HAP-1 (cell line): ENCODE data around the gene AGPAT3.

Experiments
- DNase-seq, 2 experiments: peaks; one replicate each; pipeline ENCODE4 v3.0.0-alpha.2; 2016 to 2020; ENCODE audit warnings: low spot score in 2 of 2
- H3K27me3 ChIP-seq: fragments of 250-450 bp; sonication (Bioruptor Pico); 2 replicates; pipeline ENCODE4 v1.5.1; 2020; ENCODE audit warnings: low read depth, mild to moderate bottlenecking, moderate library complexity
- H3K36me3 ChIP-seq: fragments of 250-450 bp; sonication (Bioruptor Pico); replicated peaks from 2 replicates; pipeline ENCODE4 v1.5.1; 2020; ENCODE audit warnings: mild to moderate bottlenecking
- H3K4me1 ChIP-seq: fragments of 250-450 bp; sonication (Bioruptor Pico); 2 replicates; pipeline ENCODE4 v1.5.1; 2020; ENCODE audit warnings: mild to moderate bottlenecking
- H3K4me3 ChIP-seq: fragments of 250-450 bp; sonication (Bioruptor Pico); 2 replicates; pipeline ENCODE4 v1.5.1; 2020; ENCODE audit warnings: mild to moderate bottlenecking, moderate library complexity
- H3K9me3 ChIP-seq: fragments of 250-450 bp; sonication (Bioruptor Pico); 2 replicates; pipeline ENCODE4 v1.5.1; 2020; ENCODE audit warnings: mild to moderate bottlenecking, moderate library complexity
- in situ Hi-C: fragments of 300-500 bp; cut with MboI; formaldehyde crosslinking; loops from 3 replicates; pipeline ENCODE4 v1.14.3; 2020; ENCODE audit warnings: low sequenced_read_pairs, inconsistent platforms, mixed read lengths

Gene AGPAT3

DNA sequence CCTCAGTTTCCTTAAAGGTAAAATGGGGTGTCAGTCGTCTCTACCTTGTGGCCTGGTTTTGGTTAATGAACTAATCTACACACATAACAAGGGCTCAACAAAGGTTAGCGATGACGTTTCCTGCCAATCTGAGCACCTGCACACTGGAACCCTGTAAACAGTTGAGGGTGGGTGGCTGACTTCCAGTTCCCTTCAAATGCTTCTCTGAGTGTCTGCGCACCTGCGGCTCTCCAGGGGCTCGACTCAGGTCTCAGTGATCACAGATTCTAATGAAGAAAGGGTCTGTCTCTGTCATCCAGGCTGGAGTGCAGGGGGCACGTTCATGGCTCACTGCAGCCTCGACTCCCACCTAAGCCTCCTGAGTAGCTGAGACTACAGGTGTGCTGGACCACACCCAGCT lies 3.3 kb upstream of the AGPAT3 start:
- H3K4me1 ChIP-seq, result peaks cover 4% of the 10 kb centered on the region; the same call in 1 of the 2 replicates
- H3K27me3 ChIP-seq, result no peaks in the 10 kb centered on the region
- in situ Hi-C loops, result no loop called here
- no peaks in the 10 kb centered on the region for H3K9me3 ChIP-seq
- H3K4me3 ChIP-seq, result no peak overlapping the region
- 0 out of 2 replicates have a peak, but pooled peaks cover 2% of the 10 kb centered on the region for H3K36me3 ChIP-seq
- DNase-seq, result no peak

DNA sequence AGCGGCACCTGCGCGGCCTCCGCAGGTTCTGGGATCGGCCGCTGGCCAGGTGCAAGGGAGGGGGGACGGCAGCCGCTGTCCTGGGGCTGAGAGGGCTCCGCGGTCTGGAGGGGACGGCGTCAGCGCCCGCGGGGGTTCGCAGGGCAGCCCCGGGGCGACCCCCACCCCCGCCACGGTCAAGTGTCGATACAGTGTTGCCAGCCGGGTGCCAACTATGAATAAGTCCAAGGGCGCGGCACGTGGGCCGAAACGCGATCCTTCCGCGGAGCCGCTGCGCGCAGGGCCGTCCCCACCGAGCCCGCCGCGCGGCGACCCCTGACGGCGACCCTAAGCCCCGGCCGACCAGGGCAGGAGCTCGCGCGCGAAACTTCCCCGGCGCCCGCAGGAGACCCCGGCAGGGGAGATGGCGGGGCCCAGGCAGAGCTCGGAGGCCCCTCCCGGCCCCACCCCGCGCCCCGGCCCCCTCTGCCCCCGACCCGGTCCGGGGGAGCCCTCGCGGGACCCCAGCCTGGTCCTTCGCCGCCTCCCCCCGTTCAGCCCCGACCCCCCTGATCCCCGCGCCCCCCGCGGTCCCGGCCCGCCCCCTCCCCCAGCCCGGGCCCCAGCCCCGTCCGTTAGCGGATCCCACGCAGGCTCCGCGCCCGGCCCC lies 586 bp upstream of the AGPAT3 start:
- Histone ChIP-seq H3K4me3 (peak overlapping the region; percentile 34), H3K4me1 (peaks cover 5% of the 10 kb centered on the region; the same call in 1 of the 2 replicates), H3K36me3 (peaks cover 2% of the 10 kb centered on the region), H3K27me3 (no peaks in the 10 kb centered on the region), H3K9me3 (no peaks in the 10 kb centered on the region)
- in situ Hi-C loops, result no loop called here
- peak in 1 of 2 experiments; percentile 52 for DNase-seq

DNA sequence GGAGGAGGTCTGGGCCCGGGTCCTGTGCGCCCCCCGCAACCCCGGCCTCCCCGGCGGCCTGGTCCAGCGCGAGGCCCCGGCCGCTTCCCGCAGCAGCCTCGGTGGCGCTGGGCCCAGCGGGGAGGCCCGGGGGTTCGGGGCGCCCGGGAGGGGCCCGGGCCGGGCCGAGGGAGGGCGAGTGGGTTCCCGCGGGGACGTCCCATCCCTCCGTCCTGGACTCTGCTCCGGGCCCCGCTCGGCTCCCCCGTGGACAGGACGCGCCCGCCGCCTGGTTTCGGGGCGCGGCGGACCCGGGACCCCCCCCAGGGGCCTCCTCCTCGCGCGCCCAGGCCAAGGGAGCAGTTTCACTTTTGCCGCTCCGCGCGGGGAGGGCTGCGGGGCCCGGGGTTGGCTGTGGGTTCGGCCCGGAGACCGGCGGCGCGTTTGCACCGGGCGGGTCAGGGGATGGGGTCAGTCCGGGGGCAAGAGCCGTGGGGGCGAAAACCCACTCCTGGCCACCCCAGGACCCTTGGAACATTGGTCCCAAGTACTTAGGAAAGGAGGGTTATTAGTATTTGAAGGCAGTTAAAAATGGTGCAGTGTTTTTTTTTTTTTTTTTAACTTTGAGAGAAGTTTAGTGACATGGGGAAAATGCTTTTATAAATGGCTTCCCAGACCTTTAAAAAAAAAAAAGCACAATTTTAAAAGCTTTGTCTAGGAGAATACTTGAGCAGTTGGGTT lies 677 bp downstream of the AGPAT3 start:
- Histone ChIP-seq H3K4me3 (peak overlapping the region; percentile 43), H3K27me3 (no peaks in the 10 kb centered on the region), H3K9me3 (no peaks in the 10 kb centered on the region), H3K4me1 (peaks cover 5% of the 10 kb centered on the region; the same call in 1 of the 2 replicates), H3K36me3 (peaks cover 2% of the 10 kb centered on the region)
- DNase-seq, result peak in 1 of 2 experiments; percentile 42
- in situ Hi-C loops, result no loop called here

DNA sequence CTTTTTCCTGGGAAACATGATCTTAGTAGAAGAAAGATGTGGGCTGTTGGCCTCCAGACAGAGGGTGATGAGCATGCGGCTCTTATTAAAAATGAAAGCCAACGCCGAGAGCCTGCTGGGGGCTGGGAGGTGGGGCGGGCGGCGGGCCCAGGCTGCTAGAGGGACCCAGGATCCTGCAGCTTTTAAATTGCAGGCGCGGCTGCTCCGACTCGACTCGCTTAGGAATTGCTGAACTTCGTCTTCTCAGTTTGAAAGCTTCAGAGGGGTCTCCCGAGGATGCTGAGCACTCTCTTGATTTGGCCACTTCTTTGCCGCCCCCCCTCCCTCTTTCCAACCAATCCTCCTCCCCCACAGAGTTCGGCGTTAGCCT lies 1.2 kb downstream of the AGPAT3 start:
- in situ Hi-C loops, result no loop called here
- H3K4me1 ChIP-seq, result peaks cover 5% of the 10 kb centered on the region; the same call in 1 of the 2 replicates
- DNase-seq, result peak; percentile 39 to 65
- H3K27me3 ChIP-seq, result no peaks in the 10 kb centered on the region
- no peaks in the 10 kb centered on the region for H3K9me3 ChIP-seq
- H3K36me3 ChIP-seq, result peaks cover 6% of the 10 kb centered on the region
- H3K4me3 ChIP-seq, result peak overlapping the region; percentile 43

DNA sequence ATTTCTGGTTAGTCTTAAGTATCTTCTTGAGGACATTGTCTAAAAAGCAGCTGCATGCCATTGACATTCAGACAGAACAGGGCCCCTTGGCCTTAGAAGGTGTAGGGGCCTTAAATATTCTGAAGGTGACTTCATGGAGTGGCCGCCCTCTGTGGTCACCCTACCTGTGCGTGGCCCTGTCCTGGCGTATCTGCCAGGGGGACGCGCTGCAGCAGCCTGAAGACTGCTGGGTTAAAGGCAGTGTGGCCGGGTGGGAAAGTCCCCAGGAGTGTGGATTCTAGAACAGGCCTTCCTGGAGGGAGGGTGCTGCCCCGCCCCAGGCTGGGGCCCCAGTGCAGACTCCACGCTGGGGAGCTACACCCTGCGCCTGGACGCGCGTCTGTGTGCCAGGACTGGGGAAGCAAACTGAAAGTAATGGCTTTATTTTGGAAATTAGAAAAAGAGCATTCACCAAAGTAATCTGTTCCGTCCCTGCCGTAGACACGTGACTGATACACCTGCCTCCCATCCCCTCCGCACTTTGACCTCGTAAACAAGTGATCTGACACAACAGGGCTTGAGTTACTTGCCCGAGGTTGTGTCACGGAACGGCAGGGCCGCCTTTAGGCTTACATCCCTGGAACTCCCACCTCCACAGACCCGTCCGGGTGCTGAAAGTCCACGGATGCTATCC lies 1.8 kb downstream of the AGPAT3 start:
- Histone ChIP-seq H3K4me3 (peak overlapping the region; percentile 43), H3K9me3 (no peaks in the 10 kb centered on the region), H3K36me3 (peaks cover 6% of the 10 kb centered on the region), H3K4me1 (peaks cover 5% of the 10 kb centered on the region; the same call in 1 of the 2 replicates), H3K27me3 (no peaks in the 10 kb centered on the region)
- in situ Hi-C loops, result no loop called here
- DNase-seq, result no peak

DNA sequence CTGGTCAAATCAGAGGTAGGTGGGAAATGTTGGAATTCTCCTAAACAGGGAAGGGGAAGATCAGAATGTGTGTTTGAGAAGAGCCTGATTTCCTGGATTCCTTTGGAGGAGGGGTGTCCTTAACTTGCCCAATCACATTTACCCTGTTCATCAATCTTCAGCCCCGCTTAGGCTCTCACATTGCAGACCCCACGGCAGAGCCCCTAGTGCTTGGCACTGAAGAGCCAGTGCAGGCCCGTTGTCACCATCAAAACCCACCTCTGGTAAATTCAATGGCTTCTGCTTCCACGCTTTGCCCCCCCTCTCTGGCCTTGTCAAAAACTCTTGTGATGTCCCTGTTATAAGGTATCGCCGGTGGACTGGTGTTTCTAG lies 2.3 kb downstream of the AGPAT3 start:
- DNase-seq, result no peak
- H3K9me3 ChIP-seq, result no peaks in the 10 kb centered on the region
- peaks cover 6% of the 10 kb centered on the region for H3K36me3 ChIP-seq
- in situ Hi-C loops, result no loop called here
- no peaks in the 10 kb centered on the region for H3K27me3 ChIP-seq
- peaks cover 5% of the 10 kb centered on the region; the same call in 1 of the 2 replicates for H3K4me1 ChIP-seq
- no peak overlapping the region for H3K4me3 ChIP-seq

DNA sequence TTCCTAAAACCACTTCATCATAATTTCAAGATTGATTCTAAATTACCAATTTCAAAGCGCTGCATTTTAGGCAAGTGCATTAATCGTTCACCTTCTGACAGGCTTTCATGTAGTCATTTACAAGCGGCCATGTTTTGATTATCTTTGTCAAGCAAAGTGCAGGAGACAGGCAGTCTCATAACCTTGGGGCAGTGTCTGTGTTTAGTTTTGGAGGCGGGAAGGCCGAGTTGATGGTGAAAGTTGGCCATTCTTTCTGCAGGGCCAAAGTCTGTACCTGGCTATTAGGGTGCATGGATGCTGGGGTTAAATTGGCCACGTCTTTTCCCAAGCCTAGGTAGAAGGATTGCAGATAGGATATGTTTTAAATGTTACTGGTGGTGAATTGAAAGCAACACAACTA lies 2.9 kb downstream of the AGPAT3 start:
- Histone ChIP-seq H3K4me3 (no peak overlapping the region), H3K36me3 (peaks cover 6% of the 10 kb centered on the region), H3K4me1 (peaks cover 5% of the 10 kb centered on the region; the same call in 1 of the 2 replicates), H3K27me3 (no peaks in the 10 kb centered on the region), H3K9me3 (no peaks in the 10 kb centered on the region)
- DNase-seq, result no peak
- in situ Hi-C loops, result no loop called here

DNA sequence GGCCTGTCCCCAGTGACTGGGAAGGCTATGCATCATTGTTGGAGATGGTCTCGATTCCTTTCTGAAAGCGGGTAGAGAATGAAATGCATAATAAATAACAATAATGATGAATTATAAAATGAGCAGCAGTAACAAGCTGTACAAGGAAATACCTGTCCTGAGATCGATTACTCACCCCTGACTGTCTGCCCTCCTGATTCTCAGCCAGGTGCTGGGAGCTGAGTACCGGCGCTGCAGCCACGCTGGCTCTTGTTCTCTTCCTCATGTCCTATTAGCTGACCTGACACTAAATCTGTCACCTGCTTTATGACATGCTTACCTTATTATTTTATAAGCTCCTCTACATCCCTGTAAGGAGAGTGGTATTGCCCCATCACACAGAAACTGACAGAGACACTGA lies 3.4 kb downstream of the AGPAT3 start:
- Histone ChIP-seq H3K9me3 (no peaks in the 10 kb centered on the region), H3K4me3 (no peak overlapping the region), H3K4me1 (peaks cover 5% of the 10 kb centered on the region; the same call in 1 of the 2 replicates), H3K36me3 (peaks cover 6% of the 10 kb centered on the region), H3K27me3 (no peaks in the 10 kb centered on the region)
- in situ Hi-C loops, result no loop called here
- no peak for DNase-seq

DNA sequence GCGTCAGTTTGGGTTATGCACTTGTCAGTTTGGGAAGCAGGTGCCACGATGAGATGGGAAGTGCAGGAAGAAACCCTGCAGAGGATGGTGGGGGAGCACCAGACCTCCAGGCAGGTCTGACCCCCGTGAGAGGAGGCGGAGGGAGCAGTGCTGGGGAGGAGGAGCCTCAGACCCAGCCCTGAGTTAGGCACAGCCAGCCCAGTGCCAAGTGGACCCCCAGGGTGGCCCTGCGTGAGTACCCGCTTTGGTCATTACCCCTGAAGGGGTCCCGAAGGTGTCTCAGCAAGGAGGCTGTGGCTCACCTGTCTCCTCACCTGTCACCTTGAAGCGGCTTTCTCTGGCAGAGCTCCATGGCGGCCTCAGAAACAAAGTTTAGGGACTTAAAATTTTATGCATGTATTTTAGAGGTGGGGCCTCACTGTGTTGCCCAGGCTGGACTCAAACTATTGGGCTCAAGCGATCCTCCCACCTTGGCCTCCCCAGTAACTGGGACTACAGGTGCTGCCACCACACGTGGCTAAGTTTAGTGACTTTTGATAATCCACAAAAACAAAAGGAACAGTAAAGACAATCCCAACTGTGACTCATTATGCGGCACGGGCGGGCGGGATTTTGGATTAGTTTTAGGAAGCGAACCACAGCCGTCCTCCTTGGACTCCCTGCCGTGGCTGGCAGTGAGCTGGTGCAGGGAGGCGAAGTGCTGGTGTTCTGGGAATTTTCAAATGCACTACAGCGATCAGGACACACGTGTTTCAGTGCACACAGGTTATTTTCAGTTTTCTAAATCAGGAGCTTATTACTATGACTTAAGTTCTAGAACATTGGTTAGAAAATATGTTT lies 4.7 kb downstream of the AGPAT3 start:
- no peak for DNase-seq
- Histone ChIP-seq H3K4me3 (no peak overlapping the region), H3K36me3 (peaks cover 6% of the 10 kb centered on the region)

DNA sequence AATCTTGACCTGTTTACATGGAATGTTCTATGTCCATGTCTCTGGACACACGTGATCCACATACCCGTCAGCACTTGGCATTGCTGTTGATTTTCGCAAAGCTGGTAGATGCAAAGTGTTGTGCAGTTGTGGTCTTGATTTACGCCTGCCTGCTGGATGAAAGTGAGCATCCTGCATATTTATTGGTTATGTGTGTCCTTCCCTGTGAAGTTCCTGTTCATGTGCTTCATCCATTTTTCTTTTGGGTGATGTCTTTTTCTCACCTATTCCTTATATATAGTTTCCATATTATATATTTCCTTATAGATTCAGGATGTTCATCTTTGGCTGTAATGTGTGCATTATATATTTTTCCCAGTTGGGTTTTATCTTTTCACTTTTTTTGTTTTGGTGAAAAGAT lies 6.5 kb downstream of the AGPAT3 start:
- in situ Hi-C loops, result no loop called here
- H3K9me3 ChIP-seq, result no peaks in the 10 kb centered on the region
- peaks cover 6% of the 10 kb centered on the region for H3K36me3 ChIP-seq
- H3K4me3 ChIP-seq, result no peak overlapping the region
- DNase-seq, result no peak
- no peaks in the 10 kb centered on the region for H3K27me3 ChIP-seq
- H3K4me1 ChIP-seq, result peaks cover 16% of the 10 kb centered on the region

More for the DNA sequence above, 4.7 kb downstream of the AGPAT3 start:
- in situ Hi-C loops, result no loop called here
- Histone ChIP-seq H3K9me3 (no peaks in the 10 kb centered on the region), H3K4me1 (peaks cover 11% of the 10 kb centered on the region), H3K27me3 (no peaks in the 10 kb centered on the region)

DNA sequence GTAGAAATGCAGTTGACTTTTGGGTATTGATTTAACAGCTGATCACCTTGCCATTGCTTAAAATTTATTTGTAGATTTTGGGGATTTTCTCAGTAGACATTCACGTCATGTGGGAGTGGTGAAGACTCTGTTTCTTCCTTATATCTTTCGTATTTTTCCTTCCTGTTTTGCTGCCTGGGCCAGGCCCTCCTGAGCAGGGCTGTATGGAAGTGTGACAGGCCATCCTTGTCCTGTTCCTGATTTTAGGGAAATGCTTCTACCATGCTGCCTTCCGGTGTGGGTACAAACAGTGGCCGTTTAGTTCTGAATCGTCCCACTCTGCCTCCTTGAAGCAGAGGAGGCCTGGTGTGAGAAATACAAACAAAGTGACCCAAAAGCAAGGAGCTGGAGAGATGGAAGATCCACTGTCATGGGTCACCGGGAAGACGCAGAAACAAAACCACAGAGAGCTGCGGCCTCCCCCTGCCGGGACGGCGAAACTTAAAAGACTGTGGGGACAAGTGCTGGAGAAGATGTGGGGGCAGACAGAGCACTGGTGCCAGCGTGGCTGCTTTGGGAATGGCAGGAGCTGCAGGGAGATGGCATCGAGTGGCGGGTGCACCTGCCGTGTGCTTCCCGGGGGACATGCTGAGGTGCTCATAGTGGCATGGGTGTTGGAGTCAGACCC lies 7.6 kb downstream of the AGPAT3 start:
- in situ Hi-C loops, result no loop called here

DNA sequence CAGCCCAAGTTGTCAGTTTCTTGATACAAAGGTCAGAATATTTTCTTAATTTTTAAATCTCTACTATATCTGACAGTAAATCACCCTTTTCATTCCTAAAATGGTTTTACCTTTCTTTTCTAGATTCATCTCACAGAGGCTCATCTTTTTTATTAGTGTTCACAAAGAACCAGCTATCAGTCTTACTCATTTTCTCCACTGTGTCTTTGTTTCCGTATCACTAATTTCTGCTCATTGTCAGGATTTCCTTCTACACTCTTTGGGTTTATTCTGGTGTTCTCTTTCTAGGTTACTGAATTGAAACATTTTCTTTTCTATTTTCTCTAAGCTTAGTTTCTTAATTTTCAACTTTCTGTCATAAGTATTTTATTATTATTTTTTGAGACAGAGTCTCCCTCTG lies 8.7 kb downstream of the AGPAT3 start:
- DNase-seq, result no peak
- Histone ChIP-seq H3K36me3 (peaks cover 4% of the 10 kb centered on the region; the same call in 1 of the 2 replicates), H3K4me3 (no peak overlapping the region), H3K9me3 (no peaks in the 10 kb centered on the region), H3K27me3 (no peaks in the 10 kb centered on the region), H3K4me1 (peaks cover 12% of the 10 kb centered on the region)
- in situ Hi-C loops, result no loop called here

More for the DNA sequence above, 7.6 kb downstream of the AGPAT3 start:
- Histone ChIP-seq H3K27me3 (no peaks in the 10 kb centered on the region), H3K9me3 (no peaks in the 10 kb centered on the region), H3K4me3 (no peak overlapping the region), H3K36me3 (peaks cover 4% of the 10 kb centered on the region), H3K4me1 (peaks cover 12% of the 10 kb centered on the region)
- no peak for DNase-seq
